Measurements from ENCODE around the gene ZNF385C. TPM values are rescaled to one million over a fixed set of nuclear protein-coding genes. Genes with fewer than 3 reads are reported as not detected.

ZNF385C gene
- total and polyA plus RNA-seq, 2 of the 13 experiments (the other 11 are each of a cell fraction or from before 2014, with no cell fraction given) = 2.3 to 6.1 TPM

GRCh38 chr17:42075789-42076188 lies 22.5 kb downstream of the ZNF385C start:
- no peak overlapping the region for H3K9ac ChIP-seq (ENCODE audit: insufficient read depth, low read depth, low read length)
- in situ Hi-C loops (cut with HindIII; ENCODE audit: extremely low pct_ligation_motif_present, low pct_unique_long_range_greater_than_20kb) = no loop called here
- no peak for TF ChIP-seq PTBP1 (IDR thresholded peaks at IDR 0.05; ENCODE audit: low read depth, low read length, poor library complexity, severe bottlenecking)
- no peak for TF ChIP-seq ZNF20 (CRISPR knock-in tag; IDR thresholded peaks at IDR 0.05)
- 0 out of 2 replicates have a peak, but pooled peaks have one; percentile 22 for TF ChIP-seq ZGPAT (CRISPR knock-in tag; IDR thresholded peaks at IDR 0.05)
- TF ChIP-seq HMG20A (CRISPR knock-in tag; IDR thresholded peaks at IDR 0.05; ENCODE audit: borderline replicate concordance) = peak; percentile 46; the same call in 1 of the 2 replicates
- peak; percentile 67 for TF ChIP-seq ARID5B (CRISPR knock-in tag; IDR thresholded peaks at IDR 0.05)
- peak; percentile 59; the same call in 1 of the 2 replicates for TF ChIP-seq ZMYM3 (CRISPR knock-in tag; IDR thresholded peaks at IDR 0.05)
- peak; percentile 54; the same call in 1 of the 2 replicates for TF ChIP-seq PATZ1 (CRISPR knock-in tag; IDR thresholded peaks at IDR 0.05)
- TF ChIP-seq TFE3 (CRISPR knock-in tag; IDR thresholded peaks at IDR 0.05) = peak; percentile 81
- peak; percentile 85 for TF ChIP-seq PRDM10 (CRISPR knock-in tag; IDR thresholded peaks at IDR 0.05; ENCODE audit: low read depth)

More at GRCh38 chr17:42075789-42076188, 22.5 kb downstream of the ZNF385C start:
- Histone ChIP-seq H4K20me1 (ENCODE audit: insufficient read depth, low read length) (no peaks in the 10 kb centered on the region), H3K27me3 (ENCODE audit: control insufficient read depth in 1 of 2, insufficient read depth in 2 of 2, low read length in 2 of 2) (peaks cover 2 to 25% of the 10 kb centered on the region in 2 experiments; a peak in 4 of 5 replicates), H3K4me2 (ENCODE audit: low read depth, low read length) (peak overlapping the region; percentile 61), H3K4me3 (replicated peaks in 1 of 3; ENCODE audit: insufficient read depth in 1 of 3, low read depth in 2 of 3, low read length in 3 of 3) (0 out of 6 replicates have a peak overlapping the region, but pooled peaks of 1 of the 3 experiments have one; percentile 12), H3K9me3 (ENCODE audit: low read length) (no peaks in the 10 kb centered on the region), H2AFZ (ENCODE audit: low read length) (no peak overlapping the region), H3K36me3 (replicated peaks in 1 of 2; ENCODE audit: control insufficient read depth in 1 of 2, insufficient read depth in 2 of 2, low read length in 2 of 2) (no peaks in the 10 kb centered on the region), H3K4me1 (ENCODE audit: insufficient read depth, low read length) (peaks cover 69% of the 10 kb centered on the region), H3K79me2 (ENCODE audit: insufficient read depth, low read length) (no peaks in the 10 kb centered on the region), H3K27ac (ENCODE audit: extremely low read length, insufficient read depth, low read length) (no peak overlapping the region)
- intact Hi-C loops (cut with micrococcal nuclease; ENCODE audit: unreplicated experiment) = no loop called here
- peak; percentile 21; the same call in 2 of the 3 replicates for ATAC-seq
- CTCF ChIA-PET (ENCODE audit: low intra/inter-chr PET ratio, low total read pairs) = no interaction called here
- DNase-seq (ENCODE audit: low spot score) = peak; percentile 64
- peak; percentile 74 for FAIRE-seq
- 6% methylated on average over 6 of the region's 6 CpGs for WGBS (ENCODE audit: low lambda C conversion rate)
- POLR2A ChIA-PET = interaction anchor here (0.7 to 1.2 kb wide), 2 partner anchors 16 to 37 kb away, joined by 3 read pairs; partner anchors contain the start of gene DHX58
- BruUV-seq (replicated peaks) = no TSS peak
